K562 (cell line): ENCODE measurements around the gene TRIM37. TPM values are rescaled to one million over a fixed set of nuclear protein-coding genes. Genes with fewer than 3 reads are reported as not detected.
A peak's percentile ranks its signal among the peaks of the same experiment; 100 is the strongest.

Experiments used
- CBX8 ChIP-seq: fragments of 200-600 bp; sonication (generic); IDR thresholded peaks from 2 replicates; pipeline ENCODE4 v1.6.1; 2012; ENCODE audit warnings: borderline replicate concordance, mixed run types, low read depth, mild to moderate bottlenecking, moderate library complexity, mixed read lengths, low read length, control low read depth, inconsistent platforms; ENCODE audit not compliant: poor library complexity, severe bottlenecking; ENCODE audit errors: extremely low read depth
- ERF ChIP-seq: fragments of 450-650 bp; formaldehyde crosslinking; IDR thresholded peaks from 2 replicates; pipeline ENCODE4 v1.4.0; 2020; ENCODE audit warnings: mild to moderate bottlenecking, mixed read lengths
- HNRNPL ChIP-seq: fragments of 200-400 bp; formaldehyde crosslinking; IDR thresholded peaks from 2 replicates; pipeline ENCODE4 v1.6.1; 2017; ENCODE audit warnings: low read depth, mild to moderate bottlenecking, low read length
- KAT8 ChIP-seq: fragments of 450-650 bp; IDR thresholded peaks from 2 replicates; pipeline ENCODE4 v1.6.1; 2016; ENCODE audit warnings: low read depth, mild to moderate bottlenecking
- L3MBTL2 ChIP-seq: fragments of 450-650 bp; IDR thresholded peaks from 2 replicates; pipeline ENCODE4 v1.6.1; 2016; ENCODE audit warnings: mild to moderate bottlenecking, moderate library complexity
- MBD1 ChIP-seq: fragments of 250-450 bp; sonication (Bioruptor Pico); IDR thresholded peaks from 2 replicates; pipeline ENCODE4 v1.8.0; 2022; ENCODE audit warnings: inconsistent platforms
- MED1 ChIP-seq: sonication (generic); formaldehyde crosslinking; IDR thresholded peaks from 2 replicates; pipeline ENCODE4 v1.8.1; 2023; ENCODE audit warnings: missing genetic modification reagents, borderline replicate concordance
- MYBL2 ChIP-seq, 2 experiments: fragments of 450-650 bp in 1 of 2; sonication (generic) in 1 of 2; formaldehyde crosslinking in 1 of 2; IDR thresholded peaks; 2 replicates each; pipeline versions ENCODE4 v1.6.1 to v1.8.1; 2017 to 2022; ENCODE audit warnings: borderline replicate concordance in 1 of 2, inconsistent platforms in 1 of 2, low read depth in 1 of 2, mild to moderate bottlenecking in 1 of 2, missing genetic modification reagents in 1 of 2, moderate library complexity in 1 of 2
- PHF21A ChIP-seq: fragments of 450-650 bp; IDR thresholded peaks from 2 replicates; pipeline ENCODE4 v1.6.1; 2017; ENCODE audit warnings: low read depth, borderline replicate concordance
- RB1 ChIP-seq: fragments of 450-650 bp; IDR thresholded peaks from 2 replicates; pipeline ENCODE4 v1.6.1; 2017; ENCODE audit warnings: low read depth, mild to moderate bottlenecking
- RBM14 ChIP-seq: fragments of 200-400 bp; formaldehyde crosslinking; IDR thresholded peaks from 2 replicates; pipeline ENCODE4 v1.6.1; 2018; ENCODE audit warnings: low read depth, mild to moderate bottlenecking, low read length, moderate library complexity, borderline replicate concordance; ENCODE audit not compliant: insufficient read depth
- SMAD2 ChIP-seq: fragments of 150-350 bp; IDR thresholded peaks from 2 replicates; pipeline ENCODE4 v1.6.1; 2014; ENCODE audit warnings: low read depth, mild to moderate bottlenecking, low read length
- SNIP1 ChIP-seq: fragments of 450-650 bp; IDR thresholded peaks from 2 replicates; pipeline ENCODE4 v1.7.1; 2017; ENCODE audit warnings: low read depth, mild to moderate bottlenecking
- SRF ChIP-seq, 2 experiments: fragments of 250-450, 450-650 bp in 1 of 2; sonication (Bioruptor Pico) in 1 of 2; sonication (generic) in 1 of 2; formaldehyde crosslinking; IDR thresholded peaks; 2 replicates each; pipeline versions ENCODE4 v1.5.0 to v1.5.1; 2020 to 2022; ENCODE audit warnings: mild to moderate bottlenecking in 1 of 2, missing genetic modification reagents in 1 of 2
- SRSF1 ChIP-seq: fragments of 200-400 bp; formaldehyde crosslinking; IDR thresholded peaks from 2 replicates; pipeline ENCODE4 v1.6.1; 2017; ENCODE audit warnings: mild to moderate bottlenecking, low read depth, low read length, moderate library complexity
- STAT6 ChIP-seq: sonication (generic); formaldehyde crosslinking; IDR thresholded peaks from 2 replicates; pipeline ENCODE4 v1.8.1; 2023; ENCODE audit warnings: mild to moderate bottlenecking, missing genetic modification reagents
- TCF15 ChIP-seq: fragments of 250-450 bp; sonication (Bioruptor Pico); IDR thresholded peaks from 2 replicates; pipeline ENCODE4 v1.8.0; 2022; ENCODE audit warnings: moderate library complexity, mild to moderate bottlenecking, inconsistent platforms
- TRIM25 ChIP-seq: fragments of 450-650 bp; IDR thresholded peaks from 2 replicates; pipeline ENCODE4 v1.7.0; 2016; ENCODE audit warnings: borderline replicate concordance
- ZC3H4 ChIP-seq: sonication (generic); formaldehyde crosslinking; IDR thresholded peaks from 2 replicates; pipeline ENCODE4 v1.9.0; 2021; ENCODE audit warnings: missing genetic modification reagents, borderline replicate concordance
- ZKSCAN8 ChIP-seq: fragments of 200-800 bp; sonication (Bioruptor generic); IDR thresholded peaks from 2 replicates; pipeline ENCODE4 v1.6.1; 2016; ENCODE audit warnings: missing genetic modification characterization, missing compliant biosample characterization
- ZNF431 ChIP-seq: sonication (generic); formaldehyde crosslinking; IDR thresholded peaks from 2 replicates; pipeline ENCODE4 v1.8.0; 2022; ENCODE audit warnings: mild to moderate bottlenecking, missing genetic modification reagents
- polyA plus RNA-seq, 8 experiments: library from polyadenylated mRNA; depleted of rRNA in 4 of 8; stranded (reverse) in 5 of 8; unstranded in 3 of 8; fragments of >200 nt; fragmentation: Nextera tagmentation in 2 of 8; fragmentation: Illumina TruSeq in 1 of 8; extraction: Ambion mirVana in 2 of 8; extraction: Trizol in 1 of 8; gene quantifications; 2 replicates each; pipeline versions ENCODE4 v1.2.1 to v1.2.3, GENCODE V29; 2011 to 2014; ENCODE audit warnings: inconsistent platforms in 1 of 8, missing spikeins in 1 of 8
- total RNA-seq, 7 experiments: library from RNA; depleted of rRNA in 6 of 7; stranded (reverse); fragments of >200 nt in 6 of 7; fragmentation: Illumina TruSeq in 2 of 7; extraction: Trizol in 2 of 7; gene quantifications; 2 replicates each; pipeline versions ENCODE4 v1.2.1 to v1.2.3, GENCODE V29; 2011 to 2021; ENCODE audit warnings: low replicate concordance in 1 of 7

TRIM37 gene
- total and polyA plus RNA-seq, 9 of the 15 experiments (the other 6 are each of a cell fraction or from before 2014, with no cell fraction given) = 4.5 to 31.4 (median 23.8) TPM

GRCh38 chr17:59155439-59156177 lies 48.9 kb upstream of the TRIM37 start, which contains the start of gene PRR11 (continued):
- TF ChIP-seq TCF15 (CRISPR knock-in tag) = no peak
- TF ChIP-seq SRF (CRISPR knock-in tag; IDR thresholded peaks at IDR 0.05) = no peak
- TF ChIP-seq KAT8 = no peak
- no peak for TF ChIP-seq ZNF431
- TF ChIP-seq L3MBTL2 = peak; percentile 28; the same call in 1 of the 2 replicates
- TF ChIP-seq RBM14 = no peak
- no peak for TF ChIP-seq MBD1 (CRISPR knock-in tag)
- TF ChIP-seq SRSF1 = no peak
- TF ChIP-seq TRIM25 = no peak
- TF ChIP-seq ZKSCAN8 (CRISPR knock-in tag) = no peak; the same call in 1 of the 2 replicates
- TF ChIP-seq SNIP1 = no peak
- no peak for TF ChIP-seq CBX8
- TF ChIP-seq ERF (CRISPR knock-in tag) = no peak
- no peak for TF ChIP-seq HNRNPL
- no peak for TF ChIP-seq STAT6 (CRISPR knock-in tag)
- no peak for TF ChIP-seq RB1
- TF ChIP-seq PHF21A = peak; percentile 72; the same call in 1 of the 2 replicates
- peak; percentile 98 for TF ChIP-seq MYBL2 (IDR thresholded peaks at IDR 0.05; ENCODE audit: low read depth)
- peak; percentile 89; the same call in 1 of the 2 replicates for TF ChIP-seq MYBL2 (CRISPR knock-in tag; IDR thresholded peaks at IDR 0.05; ENCODE audit: borderline replicate concordance)
- TF ChIP-seq MED1 (CRISPR knock-in tag) = no peak
- no peak for TF ChIP-seq SMAD2
- no peak for TF ChIP-seq ZC3H4 (CRISPR knock-in tag)
